ENCODE results near the gene TEC. TPM values are rescaled to one million over a fixed set of nuclear protein-coding genes. Genes with fewer than 3 reads are reported as not detected.

TEC gene
- total RNA-seq, 3 donors from 2014 or later = 0.82 to 1.4 (median 0.83) TPM

DNA sequence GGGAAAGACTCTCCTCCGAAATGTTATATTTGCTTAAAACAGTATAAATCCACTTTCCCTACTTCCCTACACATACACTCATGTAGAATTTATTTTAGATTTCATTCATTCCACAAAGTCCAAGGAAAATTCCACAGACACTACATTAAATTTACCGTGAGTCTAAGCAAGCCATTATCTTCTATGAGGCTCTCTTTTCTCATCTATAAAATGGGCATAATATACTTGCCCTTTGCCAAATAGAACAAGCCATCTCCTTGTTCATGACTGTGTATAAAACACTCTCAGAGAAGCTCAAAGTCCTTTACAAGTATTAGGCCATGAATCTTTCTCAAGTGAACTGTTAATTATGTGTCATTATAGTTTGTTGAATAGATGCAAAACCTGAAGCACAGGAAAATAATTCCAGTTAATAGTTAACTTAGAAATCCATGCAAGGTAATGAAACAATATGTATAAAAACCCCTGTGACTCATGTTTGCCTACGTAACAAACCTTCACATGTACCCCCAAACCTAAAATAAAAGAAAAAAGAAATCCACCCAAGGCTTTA, 10.7 kb downstream of the TEC start:
- Mint-ChIP-seq H3K4me1 (ENCODE audit: low read depth) (peaks cover 4% of the 10 kb centered on the region), H3K4me3 (no peak overlapping the region), H3K27me3 (ENCODE audit: low read depth) (no peaks in the 10 kb centered on the region), H3K36me3 (ENCODE audit: insufficient read depth) (no peaks in the 10 kb centered on the region), H3K9me3 (no peaks in the 10 kb centered on the region)
- ATAC-seq (no peak), DNase-seq (no peak)

DNA sequence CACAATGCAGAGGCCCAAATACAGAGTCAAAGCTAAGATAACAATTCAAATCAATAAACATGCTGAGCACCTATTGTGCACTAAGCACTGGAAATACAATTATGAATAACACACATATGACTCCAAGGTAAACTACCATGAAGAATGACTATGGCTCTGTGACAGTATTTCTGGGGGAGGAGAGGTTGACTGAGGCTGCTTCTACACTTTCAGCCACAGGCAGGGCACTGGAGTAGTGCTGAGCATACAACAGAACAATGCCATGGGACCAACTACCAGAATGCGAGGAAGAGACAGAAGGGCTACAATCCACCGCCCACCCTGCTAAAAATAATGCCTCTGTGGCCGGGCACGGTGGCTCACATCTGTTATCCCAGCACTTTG, 13.7 kb downstream of the TEC start:
- no peak for ATAC-seq
- no peaks in the 10 kb centered on the region for H3K27me3 Mint-ChIP-seq (ENCODE audit: low read depth)
- peaks cover 3% of the 10 kb centered on the region for H3K4me1 Mint-ChIP-seq (ENCODE audit: low read depth)
- no peak overlapping the region for H3K4me3 Mint-ChIP-seq
- no peak for DNase-seq
- H3K9me3 Mint-ChIP-seq = no peaks in the 10 kb centered on the region
- H3K36me3 Mint-ChIP-seq (ENCODE audit: insufficient read depth) = no peaks in the 10 kb centered on the region

DNA sequence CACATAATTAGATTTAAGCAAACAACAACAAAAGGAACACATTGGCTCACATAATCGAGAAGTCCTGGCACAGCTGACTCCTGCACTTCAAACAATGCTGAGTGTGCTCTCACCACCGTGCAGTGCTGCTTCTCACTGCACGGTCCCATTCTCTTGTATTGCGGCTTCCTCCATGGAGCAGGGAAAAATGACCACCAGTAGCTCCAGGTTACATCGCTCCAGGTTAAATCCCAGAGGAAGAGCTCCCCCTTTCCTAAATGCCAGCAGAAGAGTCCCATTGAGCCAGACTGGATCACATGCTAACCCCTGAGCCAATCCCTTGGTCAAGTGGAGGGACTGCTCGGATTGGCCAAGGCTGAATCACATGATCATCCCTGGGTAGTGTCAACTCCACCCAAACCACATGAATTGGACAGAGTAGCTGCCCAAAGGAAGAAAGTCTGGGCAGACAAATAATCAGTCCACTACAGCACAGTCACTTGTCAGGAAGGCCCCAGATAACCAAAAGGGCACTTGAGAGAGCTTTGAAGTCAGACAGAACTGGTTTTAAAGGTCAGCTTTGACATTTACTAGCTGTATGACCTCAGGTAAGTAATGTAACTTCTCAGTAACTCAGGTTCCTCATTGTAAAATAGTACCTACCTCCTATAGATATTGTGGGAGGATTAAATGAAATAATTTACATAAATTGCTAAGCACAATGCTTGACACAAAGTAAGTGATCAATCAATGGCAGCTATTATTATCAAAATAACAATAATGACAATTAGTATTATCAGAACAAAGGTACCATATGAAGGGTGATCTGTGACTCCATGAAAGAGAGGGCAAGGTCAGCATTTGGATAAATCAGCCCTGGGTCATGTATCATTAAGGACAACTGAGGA, 14.3 kb downstream of the TEC start:
- no peaks in the 10 kb centered on the region for H3K36me3 Mint-ChIP-seq (ENCODE audit: insufficient read depth)
- no peaks in the 10 kb centered on the region for H3K9me3 Mint-ChIP-seq
- no peaks in the 10 kb centered on the region for H3K27me3 Mint-ChIP-seq (ENCODE audit: low read depth)
- no peak overlapping the region for H3K4me3 Mint-ChIP-seq
- DNase-seq (no peak), ATAC-seq (no peak)
- peaks cover 5% of the 10 kb centered on the region for H3K4me1 Mint-ChIP-seq (ENCODE audit: low read depth)

DNA sequence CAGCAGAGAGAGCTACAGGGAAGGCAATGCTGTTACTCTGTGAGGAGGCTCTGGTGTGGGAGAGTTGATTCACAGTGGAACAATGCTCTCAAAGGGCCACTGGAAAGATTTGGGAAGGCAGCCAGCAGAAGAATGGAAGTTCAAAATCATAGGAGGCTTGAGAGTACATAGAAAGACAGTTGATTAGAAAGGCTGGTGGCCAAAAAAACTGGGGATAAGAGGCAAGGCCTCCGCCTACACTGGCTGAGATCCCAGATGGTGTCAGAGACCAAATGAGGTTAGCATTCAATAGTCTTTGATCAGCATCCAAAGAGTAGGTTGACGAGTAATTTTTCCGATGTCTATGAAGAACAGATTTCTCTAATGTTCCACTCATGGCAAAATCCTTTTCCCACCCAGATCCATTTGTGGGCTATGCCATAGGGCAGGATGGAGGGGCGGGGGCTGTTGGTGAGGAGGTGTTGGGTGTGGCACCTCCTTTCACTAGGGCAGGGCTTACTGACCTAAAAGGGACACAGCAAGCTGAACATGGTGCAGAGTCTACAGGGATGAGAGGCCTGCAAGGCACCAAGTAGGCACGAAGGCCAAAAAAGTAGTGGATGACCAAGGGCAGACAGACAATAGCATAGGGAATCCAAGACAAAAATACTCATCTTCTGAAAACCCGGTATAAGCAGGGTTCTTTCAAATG, 15.1 kb downstream of the TEC start:
- no peaks in the 10 kb centered on the region for H3K36me3 Mint-ChIP-seq (ENCODE audit: insufficient read depth)
- DNase-seq = no peak
- no peak overlapping the region for H3K4me3 Mint-ChIP-seq
- no peaks in the 10 kb centered on the region for H3K27me3 Mint-ChIP-seq (ENCODE audit: low read depth)
- H3K9me3 Mint-ChIP-seq = no peaks in the 10 kb centered on the region
- no peak for ATAC-seq
- H3K4me1 Mint-ChIP-seq (ENCODE audit: low read depth) = peaks cover 5% of the 10 kb centered on the region

DNA sequence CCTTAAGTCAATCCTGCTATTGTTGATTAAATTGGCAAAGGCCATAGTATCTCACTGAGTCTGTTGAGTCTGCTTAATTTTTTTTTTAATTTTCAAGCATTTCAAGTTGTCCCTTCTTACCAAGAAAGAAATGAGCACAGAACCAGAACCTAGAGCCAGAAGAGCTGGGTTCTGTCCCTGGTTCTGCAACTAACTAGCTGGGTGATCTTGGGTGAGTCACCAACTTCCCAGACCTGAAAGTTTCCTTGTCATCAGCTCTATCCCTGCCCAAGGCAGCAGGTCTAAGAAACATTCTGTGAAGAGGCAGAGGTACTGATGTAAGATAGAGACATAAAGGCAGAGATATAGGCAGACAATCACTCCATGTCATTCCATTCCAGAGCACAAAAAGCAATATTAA, 17.3 kb downstream of the TEC start:
- ATAC-seq (no peak), DNase-seq (no peak)
- Mint-ChIP-seq H3K4me1 (ENCODE audit: low read depth) (peaks cover 5% of the 10 kb centered on the region), H3K9me3 (no peaks in the 10 kb centered on the region), H3K36me3 (ENCODE audit: insufficient read depth) (no peaks in the 10 kb centered on the region), H3K27me3 (ENCODE audit: low read depth) (no peaks in the 10 kb centered on the region), H3K4me3 (no peak overlapping the region)

DNA sequence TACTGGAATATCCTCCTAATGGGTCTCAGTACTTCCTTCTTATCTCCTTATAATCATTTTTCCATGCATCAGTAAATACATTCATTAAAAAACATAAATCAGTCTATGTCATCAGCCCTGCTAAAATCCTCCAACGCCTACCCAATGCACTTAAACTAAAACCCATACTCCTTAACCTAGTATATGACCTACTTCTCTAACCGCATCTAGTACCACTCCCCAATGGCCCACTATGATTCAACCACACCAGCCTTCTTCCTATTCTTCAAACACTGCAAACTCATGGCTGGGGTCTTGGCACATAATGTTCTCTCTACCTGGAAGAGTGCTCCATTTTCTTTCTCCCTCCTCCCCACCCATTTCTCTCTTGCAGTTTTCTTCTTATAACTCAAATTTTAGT, 18.7 kb downstream of the TEC start:
- no peak for ATAC-seq
- H3K36me3 Mint-ChIP-seq (ENCODE audit: insufficient read depth) = no peaks in the 10 kb centered on the region
- peaks cover 5% of the 10 kb centered on the region for H3K4me1 Mint-ChIP-seq (ENCODE audit: low read depth)
- no peaks in the 10 kb centered on the region for H3K27me3 Mint-ChIP-seq (ENCODE audit: low read depth)
- no peak for DNase-seq
- no peaks in the 10 kb centered on the region for H3K9me3 Mint-ChIP-seq
- H3K4me3 Mint-ChIP-seq = no peak overlapping the region

DNA sequence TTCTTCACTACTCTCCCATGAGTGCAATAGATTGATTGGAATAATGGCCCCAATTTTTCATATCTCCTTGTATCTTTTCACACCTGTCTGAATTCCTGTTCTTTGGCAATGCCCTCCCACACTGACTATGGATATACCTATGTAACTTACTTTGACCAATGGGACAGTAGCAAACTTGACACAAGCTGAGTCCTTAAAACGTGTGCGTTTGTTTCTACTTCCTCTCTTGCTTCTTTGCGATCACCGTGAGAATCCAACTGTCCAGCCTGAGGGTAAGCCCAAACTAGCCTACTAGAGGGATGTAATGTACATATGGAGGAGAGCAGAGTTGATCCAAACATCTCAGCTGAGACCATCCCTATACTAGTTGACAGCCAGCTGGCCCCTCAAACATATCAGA, 19.3 kb downstream of the TEC start:
- Mint-ChIP-seq H3K4me3 (no peak overlapping the region), H3K9me3 (no peaks in the 10 kb centered on the region), H3K27me3 (ENCODE audit: low read depth) (no peaks in the 10 kb centered on the region), H3K36me3 (ENCODE audit: insufficient read depth) (no peaks in the 10 kb centered on the region), H3K4me1 (ENCODE audit: low read depth) (peaks cover 5% of the 10 kb centered on the region)
- ATAC-seq (no peak), DNase-seq (no peak)

DNA sequence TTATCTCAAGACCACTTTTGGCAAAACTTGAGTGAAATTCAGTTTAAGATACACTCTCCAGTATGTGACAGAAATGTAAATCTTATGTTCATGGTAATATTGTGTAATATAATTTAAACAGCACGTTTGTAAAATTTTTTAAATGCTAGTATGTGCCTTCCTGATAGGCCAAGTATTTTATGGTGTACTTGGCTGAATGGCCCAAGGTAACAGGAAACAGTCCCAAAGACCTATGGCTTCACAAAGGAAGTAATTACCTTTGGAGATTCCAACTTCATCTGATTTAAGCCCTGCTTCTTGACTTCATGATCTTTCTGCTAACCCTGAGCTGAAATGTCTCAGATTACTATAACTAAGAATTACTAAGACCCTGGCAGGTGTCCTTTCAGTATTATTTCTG, 20.3 kb downstream of the TEC start:
- peaks cover 5% of the 10 kb centered on the region for H3K4me1 Mint-ChIP-seq (ENCODE audit: low read depth)
- H3K36me3 Mint-ChIP-seq (ENCODE audit: insufficient read depth) = no peaks in the 10 kb centered on the region
- H3K9me3 Mint-ChIP-seq = no peaks in the 10 kb centered on the region
- H3K4me3 Mint-ChIP-seq = no peak overlapping the region
- no peaks in the 10 kb centered on the region for H3K27me3 Mint-ChIP-seq (ENCODE audit: low read depth)
- DNase-seq (no peak), ATAC-seq (no peak)

DNA sequence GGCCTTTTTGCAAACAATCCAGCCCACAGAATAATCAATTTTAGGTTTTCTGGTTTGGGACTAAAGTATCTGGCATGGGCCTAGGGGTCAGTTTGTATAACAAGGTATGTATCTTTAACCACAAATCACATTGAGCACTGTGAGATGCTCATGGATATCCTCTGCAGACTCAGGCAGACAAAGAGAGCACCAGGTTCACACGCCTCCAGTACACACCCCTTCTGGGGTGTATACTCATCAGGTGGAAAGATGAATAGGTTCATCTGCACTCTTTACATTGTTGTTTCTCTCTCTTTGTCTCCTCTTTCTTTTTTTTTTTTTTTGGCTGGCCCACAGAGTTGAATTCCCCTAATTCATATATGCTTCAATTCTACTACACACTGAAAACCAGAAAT, 21.1 kb downstream of the TEC start:
- Mint-ChIP-seq H3K27me3 (ENCODE audit: low read depth) (no peaks in the 10 kb centered on the region), H3K4me1 (ENCODE audit: low read depth) (peaks cover 5% of the 10 kb centered on the region), H3K4me3 (no peak overlapping the region), H3K36me3 (ENCODE audit: insufficient read depth) (peaks cover 1% of the 10 kb centered on the region), H3K9me3 (no peaks in the 10 kb centered on the region)
- ATAC-seq (no peak), DNase-seq (no peak)

DNA sequence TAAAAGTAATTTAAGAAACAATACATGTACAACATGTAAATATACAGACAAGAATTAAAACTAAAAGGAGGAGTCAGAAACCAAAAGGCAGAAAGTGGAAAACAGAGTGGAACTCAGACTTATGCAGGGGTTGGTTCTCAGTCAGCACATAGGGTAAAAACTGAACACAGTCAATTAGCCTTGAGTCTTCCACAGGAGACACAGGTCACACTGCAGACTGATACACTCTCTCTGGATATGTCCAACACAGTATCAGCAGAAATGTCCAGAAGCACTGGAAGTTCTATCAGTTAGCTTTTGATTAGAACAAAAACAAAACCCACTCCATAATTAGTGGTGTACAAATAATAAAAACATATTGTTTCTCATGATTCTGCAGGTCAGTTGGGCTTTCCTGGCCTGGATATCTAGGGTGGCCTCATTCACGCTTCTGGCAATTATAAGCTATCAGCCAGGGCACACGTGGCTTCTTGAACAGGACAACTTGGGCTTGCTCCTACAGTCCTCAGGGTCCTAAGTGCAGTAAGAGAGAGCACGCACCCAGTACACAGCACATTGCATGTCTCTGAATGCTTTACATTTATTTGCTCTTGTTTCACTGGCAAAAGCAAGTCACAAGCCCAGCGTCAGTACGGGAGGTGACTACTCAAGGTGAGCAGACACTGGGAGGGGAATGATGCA, 21.6 kb downstream of the TEC start:
- ATAC-seq (no peak), DNase-seq (no peak)
- Mint-ChIP-seq H3K36me3 (ENCODE audit: insufficient read depth) (peaks cover 1% of the 10 kb centered on the region), H3K4me3 (no peak overlapping the region), H3K4me1 (ENCODE audit: low read depth) (peaks cover 5% of the 10 kb centered on the region), H3K27me3 (ENCODE audit: low read depth) (no peaks in the 10 kb centered on the region), H3K9me3 (no peaks in the 10 kb centered on the region)

DNA sequence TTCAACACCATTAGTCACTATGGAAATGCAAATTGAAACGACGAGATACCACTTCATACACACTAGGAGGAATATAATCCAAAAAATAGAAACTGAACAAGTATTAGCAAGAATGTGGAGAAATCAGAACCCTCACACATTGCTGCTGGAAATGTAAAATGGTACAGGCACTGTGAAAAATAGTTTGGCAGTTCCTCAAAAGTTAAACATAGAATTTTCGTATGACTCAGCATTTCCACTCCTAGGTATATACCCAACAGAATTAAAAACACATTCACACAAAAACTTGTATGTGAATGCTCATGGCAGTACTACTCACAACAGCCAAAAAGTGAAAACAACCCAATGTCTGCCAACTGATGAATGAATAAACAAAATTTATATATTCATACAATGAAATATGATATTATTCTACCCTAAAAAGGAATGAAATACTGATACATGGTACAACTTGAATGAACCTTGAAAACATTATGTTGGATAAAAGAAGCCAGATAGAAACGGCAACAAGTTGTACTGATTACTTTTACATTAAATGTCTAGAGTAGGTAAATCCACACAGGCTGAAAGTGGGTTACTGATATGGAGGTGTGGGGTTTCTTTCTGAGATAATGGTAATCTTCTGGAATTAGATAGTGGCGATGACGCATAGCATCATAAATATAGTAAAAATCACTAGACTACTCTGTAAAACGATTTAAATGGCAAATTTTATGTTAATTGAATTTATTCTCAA, 22.3 kb downstream of the TEC start:
- H3K27me3 Mint-ChIP-seq (ENCODE audit: low read depth) = no peaks in the 10 kb centered on the region
- no peak for DNase-seq
- no peak overlapping the region for H3K4me3 Mint-ChIP-seq
- no peaks in the 10 kb centered on the region for H3K9me3 Mint-ChIP-seq
- no peak for ATAC-seq
- H3K36me3 Mint-ChIP-seq (ENCODE audit: insufficient read depth) = peaks cover 1% of the 10 kb centered on the region
- peaks cover 6% of the 10 kb centered on the region for H3K4me1 Mint-ChIP-seq (ENCODE audit: low read depth)

DNA sequence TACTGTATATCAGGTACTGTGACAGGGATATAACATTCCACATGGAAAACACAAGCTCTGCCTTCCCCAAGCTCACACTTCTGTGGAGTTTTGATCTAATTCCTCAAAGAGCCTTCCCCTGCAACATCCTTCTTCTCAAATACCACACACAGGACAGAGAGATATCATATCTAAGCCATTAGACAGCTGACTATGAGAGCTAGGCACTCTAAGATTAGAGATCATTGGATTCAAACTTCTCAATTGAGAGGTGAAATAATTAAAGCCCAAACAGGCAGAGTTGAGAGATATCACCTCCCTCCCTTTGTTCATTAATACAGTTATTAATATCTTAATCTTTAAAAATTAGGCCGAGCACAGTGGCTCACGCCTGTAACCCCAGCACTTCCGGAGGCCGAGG, 25.0 kb downstream of the TEC start:
- no peak for ATAC-seq
- Mint-ChIP-seq H3K27me3 (ENCODE audit: low read depth) (no peaks in the 10 kb centered on the region), H3K4me3 (no peak overlapping the region), H3K4me1 (ENCODE audit: low read depth) (peaks cover 1% of the 10 kb centered on the region), H3K36me3 (ENCODE audit: insufficient read depth) (peaks cover 1% of the 10 kb centered on the region), H3K9me3 (no peaks in the 10 kb centered on the region)
- DNase-seq = no peak

DNA sequence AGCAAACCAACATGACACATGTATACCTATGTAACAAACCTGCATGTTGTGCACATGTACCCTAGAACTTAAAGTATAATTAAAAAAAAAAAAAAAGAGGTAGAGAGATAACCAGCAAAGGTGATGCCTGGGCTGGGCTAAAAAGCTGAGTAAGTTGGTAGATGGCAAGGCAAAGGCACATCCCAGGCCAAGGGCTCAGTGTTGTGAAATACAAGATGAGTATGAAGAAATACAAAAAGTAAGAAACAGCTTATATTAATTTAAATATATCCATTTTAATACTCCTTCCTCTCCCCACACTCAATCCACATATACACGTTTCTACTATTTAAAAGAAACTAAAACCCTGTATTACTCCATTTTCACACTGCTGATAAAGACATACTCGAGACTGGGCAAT, 25.8 kb downstream of the TEC start:
- H3K36me3 Mint-ChIP-seq (ENCODE audit: insufficient read depth) = peaks cover 1% of the 10 kb centered on the region
- no peak for DNase-seq
- peaks cover 1% of the 10 kb centered on the region for H3K4me1 Mint-ChIP-seq (ENCODE audit: low read depth)
- no peak overlapping the region for H3K4me3 Mint-ChIP-seq
- no peaks in the 10 kb centered on the region for H3K27me3 Mint-ChIP-seq (ENCODE audit: low read depth)
- ATAC-seq = no peak
- H3K9me3 Mint-ChIP-seq = no peaks in the 10 kb centered on the region

DNA sequence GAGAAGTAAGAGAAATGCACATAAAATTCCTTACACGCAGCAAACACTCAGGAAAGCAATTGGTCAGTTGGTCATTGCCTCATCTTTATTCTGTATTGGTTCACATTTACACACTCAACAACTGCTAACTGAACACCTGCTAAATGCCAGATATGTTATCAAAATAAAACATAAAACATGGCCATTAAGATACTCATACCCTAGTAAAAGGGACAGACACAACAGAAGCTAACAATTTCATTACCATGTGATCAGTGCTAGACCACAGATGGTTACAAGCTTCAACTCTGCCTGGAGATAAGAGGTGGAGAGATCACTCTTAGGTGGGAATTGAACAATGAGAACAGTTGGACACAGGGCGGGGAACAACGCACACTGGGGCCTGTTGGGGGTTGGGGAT, 26.2 kb downstream of the TEC start:
- Mint-ChIP-seq H3K4me1 (ENCODE audit: low read depth) (peaks cover 1% of the 10 kb centered on the region), H3K4me3 (no peak overlapping the region), H3K9me3 (no peaks in the 10 kb centered on the region), H3K27me3 (ENCODE audit: low read depth) (no peaks in the 10 kb centered on the region), H3K36me3 (ENCODE audit: insufficient read depth) (peaks cover 1% of the 10 kb centered on the region)
- DNase-seq = no peak
- no peak for ATAC-seq

Measured in activated T-cell treated with anti-CD3 and anti-CD28 coated beads, Interleukin-2, amount 50 U/mL, for 4 hours (primary cell).